Body of pancreas (tissue), 4 donors: ENCODE measurements around the gene CTTNBP2.

Experiments
- CTCF ChIP-seq, 7 experiments: fragments of 450-650 bp in 4 of 7; fragments of 200-600 bp in 3 of 7; sonication (generic) in 3 of 7; IDR thresholded peaks; one replicate each; pipeline ENCODE4 v1.5.1; 2016 to 2019; ENCODE audit warnings: antibody characterized with exemption in 7 of 7
- POLR2A ChIP-seq, 3 donors: fragments of 450-650 bp; IDR thresholded peaks; one replicate each; pipeline ENCODE4 v1.6.1; 2016; ENCODE audit warnings: antibody characterized with exemption in 3 of 3, mild to moderate bottlenecking in 2 of 3

- no peak for TF ChIP-seq POLR2A (IDR thresholded peaks at IDR 0.05)
- TF ChIP-seq CTCF (IDR thresholded peaks at IDR 0.05), result no peak
These were observed 2.7 kb downstream of the CTTNBP2 start for GRCh38 chr7:117870448-117871130.
